Erythroblast (primary cell): Measurements from ENCODE around the gene PPP1R12B.
"Not testable (repeated sequence)": the region's sequence is repeated elsewhere in the genome, so short reads cannot be mapped to it uniquely, and the experiment has no call there.

Experiments
- GATA1 ChIP-seq: IDR thresholded peaks from 2 replicates; pipeline ENCODE4 v1.6.1; 2011; ENCODE audit warnings: low read depth, mild to moderate bottlenecking, control low read depth, low read length, moderate library complexity
- POLR2A ChIP-seq: IDR thresholded peaks from 2 replicates; pipeline ENCODE4 v1.6.1; 2011; ENCODE audit warnings: mild to moderate bottlenecking, low read length

- TF ChIP-seq POLR2A, GATA1: not testable (repeated sequence)
Measured at GRCh38 chr1:202484820-202485219, 136.3 kb downstream of the PPP1R12B start.
